Measurements from ENCODE around the gene ENOX1. TPM values are rescaled to one million over a fixed set of nuclear protein-coding genes. Genes with fewer than 3 reads are reported as not detected.

Gene ENOX1
- total RNA-seq, 1 donor, result 2.2 TPM

GRCh38 chr13:43687038-43687437 lies 99.7 kb downstream of the ENOX1 start:
- DNase-seq (ENCODE audit: low read depth), result no peak
- TF ChIP-seq CTCF (IDR thresholded peaks at IDR 0.05; ENCODE audit: insufficient read depth, low read depth, low read length), result no peak
- no peak overlapping the region for H3K4me3 ChIP-seq (ENCODE audit: low read depth, low read length)

- TF ChIP-seq CTCF (IDR thresholded peaks at IDR 0.05; ENCODE audit: insufficient read depth, low read depth, low read length), result no peak
- DNase-seq (ENCODE audit: low read depth), result peak; percentile 88
Measured at GRCh38 chr13:43686557-43686956, 100.2 kb downstream of the ENOX1 start.

GRCh38 chr13:43684963-43685725 lies 101.6 kb downstream of the ENOX1 start:
- no peak for DNase-seq (ENCODE audit: low read depth)
- TF ChIP-seq CTCF (IDR thresholded peaks at IDR 0.05; ENCODE audit: insufficient read depth, low read depth, low read length), result no peak
- no peak overlapping the region for H3K4me3 ChIP-seq (ENCODE audit: low read depth, low read length)

More at GRCh38 chr13:43686557-43686956, 100.2 kb downstream of the ENOX1 start:
- H3K4me3 ChIP-seq (ENCODE audit: low read depth, low read length), result no peak overlapping the region

- TF ChIP-seq CTCF (IDR thresholded peaks at IDR 0.05; ENCODE audit: insufficient read depth, low read depth, low read length), result no peak
- no peak for DNase-seq (ENCODE audit: low read depth)
- H3K4me3 ChIP-seq (ENCODE audit: low read depth, low read length), result no peak overlapping the region
Measured at GRCh38 chr13:43682701-43683100, 104.1 kb downstream of the ENOX1 start.

GRCh38 chr13:43676320-43676719 lies 110.5 kb downstream of the ENOX1 start:
- no peak for DNase-seq (ENCODE audit: low read depth)
- no peak for TF ChIP-seq CTCF (IDR thresholded peaks at IDR 0.05; ENCODE audit: insufficient read depth, low read depth, low read length)
- H3K4me3 ChIP-seq (ENCODE audit: low read depth, low read length), result no peak overlapping the region

GRCh38 chr13:43675577-43675976 lies 111.2 kb downstream of the ENOX1 start:
- no peak for DNase-seq (ENCODE audit: low read depth)
- no peak overlapping the region for H3K4me3 ChIP-seq (ENCODE audit: low read depth, low read length)
- no peak for TF ChIP-seq CTCF (IDR thresholded peaks at IDR 0.05; ENCODE audit: insufficient read depth, low read depth, low read length)

GRCh38 chr13:43669964-43670363 lies 116.8 kb downstream of the ENOX1 start:
- DNase-seq (ENCODE audit: low read depth), result no peak
- H3K4me3 ChIP-seq (ENCODE audit: low read depth, low read length), result no peak overlapping the region
- TF ChIP-seq CTCF (IDR thresholded peaks at IDR 0.05; ENCODE audit: insufficient read depth, low read depth, low read length), result no peak
